ENCODE results near the gene COG1. TPM values are rescaled to one million over a fixed set of nuclear protein-coding genes. Genes with fewer than 3 reads are reported as not detected.

Gene COG1
- total RNA-seq, 1 donor from 2014 or later: 11.7 TPM

- Mint-ChIP-seq H3K27me3 (ENCODE audit: insufficient read depth, low read depth) (peaks cover 2% of the 10 kb centered on the region), H3K4me1 (peaks cover 3% of the 10 kb centered on the region), H3K36me3 (no peaks in the 10 kb centered on the region), H3K9me3 (no peaks in the 10 kb centered on the region), H3K27ac (no peak overlapping the region), H3K4me3 (no peak overlapping the region)
- no peaks in the 10 kb centered on the region for H3F3A ChIP-seq (ENCODE audit: low read depth)
- no peak overlapping the region for H3K4me2 ChIP-seq
- H3K79me2 ChIP-seq (ENCODE audit: low read depth): no peaks in the 10 kb centered on the region
- no peak for DNase-seq (ENCODE audit: low spot score)
- H2AFZ ChIP-seq (replicated peaks): no peak overlapping the region
- H4K20me1 ChIP-seq (ENCODE audit: low read depth): no peaks in the 10 kb centered on the region
- no peak overlapping the region for H3K27ac ChIP-seq
- no peaks in the 10 kb centered on the region for H3K9me3 ChIP-seq (ENCODE audit: low read depth)
- TF ChIP-seq EZH2 (IDR thresholded peaks at IDR 0.05): no peak
- TF ChIP-seq EZH2phosphoT487 (IDR thresholded peaks at IDR 0.05): no peak
- no peak for TF ChIP-seq CTCF (IDR thresholded peaks at IDR 0.05)
- no peaks in the 10 kb centered on the region for H3K4me1 ChIP-seq
- H3K9ac ChIP-seq: no peak overlapping the region
- no peaks in the 10 kb centered on the region for H3K36me3 ChIP-seq
- no peaks in the 10 kb centered on the region for H3K27me3 ChIP-seq
- no peak overlapping the region for H3K4me3 ChIP-seq
These were observed 13.0 kb upstream of the COG1 start for GRCh38 chr17:73179878-73180277.

GRCh38 chr17:73182616-73183310 is 10.1 kb upstream of the COG1 start:
- Histone ChIP-seq H3K27me3 (no peaks in the 10 kb centered on the region), H3F3A (ENCODE audit: low read depth) (no peaks in the 10 kb centered on the region), H3K4me2 (no peak overlapping the region), H3K36me3 (no peaks in the 10 kb centered on the region), H3K79me2 (ENCODE audit: low read depth) (no peaks in the 10 kb centered on the region), H3K9me3 (ENCODE audit: low read depth) (no peaks in the 10 kb centered on the region), H3K4me3 (no peak overlapping the region), H3K4me1 (no peaks in the 10 kb centered on the region), H2AFZ (replicated peaks) (no peak overlapping the region), H4K20me1 (ENCODE audit: low read depth) (no peaks in the 10 kb centered on the region), H3K27ac (no peak overlapping the region), H3K9ac (peak overlapping the region; percentile 32)
- Mint-ChIP-seq H3K4me1 (peaks cover 4% of the 10 kb centered on the region), H3K9me3 (no peaks in the 10 kb centered on the region), H3K4me3 (no peak overlapping the region), H3K27me3 (ENCODE audit: insufficient read depth, low read depth) (peaks cover 2% of the 10 kb centered on the region), H3K36me3 (no peaks in the 10 kb centered on the region), H3K27ac (no peak overlapping the region)
- DNase-seq (ENCODE audit: low spot score): no peak
- no peak for TF ChIP-seq EZH2phosphoT487 (IDR thresholded peaks at IDR 0.05)
- TF ChIP-seq CTCF (IDR thresholded peaks at IDR 0.05): no peak
- TF ChIP-seq EZH2 (IDR thresholded peaks at IDR 0.05): no peak

- Mint-ChIP-seq H3K27me3 (ENCODE audit: insufficient read depth, low read depth) (peaks cover 4% of the 10 kb centered on the region), H3K27ac (no peak overlapping the region), H3K9me3 (no peaks in the 10 kb centered on the region), H3K4me1 (peaks cover 4% of the 10 kb centered on the region), H3K4me3 (no peak overlapping the region), H3K36me3 (no peaks in the 10 kb centered on the region)
- Histone ChIP-seq H3F3A (ENCODE audit: low read depth) (no peaks in the 10 kb centered on the region), H3K79me2 (ENCODE audit: low read depth) (no peaks in the 10 kb centered on the region), H4K20me1 (ENCODE audit: low read depth) (no peaks in the 10 kb centered on the region), H3K4me3 (no peak overlapping the region), H2AFZ (replicated peaks) (no peak overlapping the region), H3K27me3 (no peaks in the 10 kb centered on the region), H3K36me3 (no peaks in the 10 kb centered on the region), H3K4me1 (no peaks in the 10 kb centered on the region), H3K27ac (no peak overlapping the region), H3K9me3 (ENCODE audit: low read depth) (no peaks in the 10 kb centered on the region), H3K4me2 (no peak overlapping the region), H3K9ac (no peak overlapping the region)
- no peak for DNase-seq (ENCODE audit: low spot score)
- TF ChIP-seq CTCF (IDR thresholded peaks at IDR 0.05): no peak
- no peak for TF ChIP-seq EZH2phosphoT487 (IDR thresholded peaks at IDR 0.05)
- no peak for TF ChIP-seq EZH2 (IDR thresholded peaks at IDR 0.05)
These were observed 8.5 kb upstream of the COG1 start for GRCh38 chr17:73184136-73184993.
